NCI-H2227 (cell line): ENCODE results near the gene MAST4.

ENCODE experiments used
- DNase-seq: peaks from one replicate; lab custom pipeline; 2025; ENCODE audit not compliant: unreplicated experiment; lab: John Stamatoyannopoulos, UW

The MAST4 gene

GRCh38 chr5:66947458-66947857 lies 351.3 kb downstream of the MAST4 start:
- DNase-seq: no peak

GRCh38 chr5:66949066-66949465 lies 352.9 kb downstream of the MAST4 start:
- DNase-seq: no peak

GRCh38 chr5:66952153-66952552 lies 356.0 kb downstream of the MAST4 start:
- DNase-seq: no peak

GRCh38 chr5:66956439-66956838 lies 360.2 kb downstream of the MAST4 start:
- DNase-seq: no peak

DNA sequence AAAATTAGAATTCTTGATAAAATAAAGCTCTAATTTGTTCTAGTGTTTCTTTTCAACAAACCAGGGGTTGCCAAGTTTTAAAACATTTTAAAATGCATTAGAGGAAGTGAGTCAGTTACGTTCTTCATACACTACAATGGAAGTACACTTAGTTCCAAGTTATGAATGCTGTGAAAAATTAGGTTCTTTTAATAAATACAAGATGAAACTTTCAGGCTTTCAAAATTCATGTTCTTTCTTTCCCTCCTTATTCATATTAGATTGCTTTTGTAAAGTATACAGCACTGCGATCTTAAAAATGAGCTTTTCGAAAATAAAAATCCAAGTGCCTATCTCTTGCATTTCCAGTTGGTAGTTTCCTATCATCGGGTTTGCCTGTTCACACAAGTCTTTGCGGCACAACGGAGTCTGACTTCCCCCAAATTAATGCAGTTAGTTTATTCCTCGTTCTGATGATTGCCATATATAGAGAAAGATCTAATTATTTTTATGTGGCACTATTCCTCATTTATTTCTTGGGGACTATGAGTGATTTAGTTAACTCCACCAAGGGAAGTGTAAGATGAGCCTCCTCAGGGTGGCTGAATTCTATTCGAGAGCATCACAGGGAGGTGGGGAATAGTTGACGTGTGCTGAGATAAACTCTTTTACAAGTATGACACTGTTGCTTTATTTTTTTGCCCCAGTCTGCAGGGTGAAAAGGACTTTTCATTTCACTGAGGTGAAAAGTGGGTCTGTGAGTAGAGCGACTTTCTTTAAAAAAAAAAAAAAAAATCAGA lies 362.2 kb downstream of the MAST4 start:
- DNase-seq: no peak

DNA sequence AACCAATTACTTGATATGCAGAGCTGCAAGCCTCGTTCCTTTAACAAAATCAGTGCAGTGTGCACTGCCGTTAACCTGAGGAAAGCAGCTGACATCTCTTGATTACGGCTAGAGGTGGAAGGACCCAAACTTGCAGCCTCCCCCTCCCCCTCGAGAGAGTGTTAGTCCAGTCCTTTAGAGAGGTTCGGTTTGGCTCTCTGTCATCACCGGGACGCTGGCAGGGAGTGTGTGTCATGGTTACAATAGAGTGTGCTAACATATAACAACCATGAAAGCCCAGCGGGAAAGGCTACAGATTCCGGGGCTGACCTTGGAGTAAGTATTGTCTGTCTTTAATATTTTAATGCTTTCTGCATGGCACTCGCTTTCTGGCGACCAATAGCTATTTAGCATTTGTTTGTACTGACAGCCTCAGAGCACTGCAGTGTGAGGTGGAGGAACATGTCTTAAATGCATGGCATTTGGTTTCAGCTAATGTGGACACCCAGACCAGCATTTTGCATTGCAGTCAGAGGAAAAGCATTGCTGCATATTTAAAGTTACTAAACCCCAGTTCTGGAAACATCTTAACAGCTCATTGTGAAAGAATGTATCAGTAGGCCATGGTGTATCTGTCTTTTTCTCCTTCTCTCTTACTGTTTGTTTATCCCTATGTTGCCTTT lies 362.9 kb downstream of the MAST4 start:
- peak; percentile 7 for DNase-seq

DNA sequence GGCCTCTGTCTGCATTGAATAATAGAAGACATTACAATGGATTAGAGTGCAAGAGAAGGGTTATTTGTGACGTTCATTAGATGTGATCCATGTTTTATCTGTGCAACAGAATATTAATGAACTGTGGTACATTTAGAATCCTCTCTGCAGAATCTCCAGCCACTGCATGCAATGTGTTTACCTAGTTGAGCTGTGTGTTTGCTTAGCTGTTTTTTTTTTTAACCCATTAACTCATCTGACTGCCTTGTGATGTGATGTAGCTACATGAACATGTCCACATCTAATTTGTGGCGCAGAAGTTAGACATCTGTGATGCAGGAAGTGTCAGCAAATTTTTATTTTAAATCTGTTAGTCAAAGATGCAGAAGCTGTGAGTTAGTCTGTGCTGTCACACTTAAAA lies 363.5 kb downstream of the MAST4 start:
- DNase-seq: no peak

DNA sequence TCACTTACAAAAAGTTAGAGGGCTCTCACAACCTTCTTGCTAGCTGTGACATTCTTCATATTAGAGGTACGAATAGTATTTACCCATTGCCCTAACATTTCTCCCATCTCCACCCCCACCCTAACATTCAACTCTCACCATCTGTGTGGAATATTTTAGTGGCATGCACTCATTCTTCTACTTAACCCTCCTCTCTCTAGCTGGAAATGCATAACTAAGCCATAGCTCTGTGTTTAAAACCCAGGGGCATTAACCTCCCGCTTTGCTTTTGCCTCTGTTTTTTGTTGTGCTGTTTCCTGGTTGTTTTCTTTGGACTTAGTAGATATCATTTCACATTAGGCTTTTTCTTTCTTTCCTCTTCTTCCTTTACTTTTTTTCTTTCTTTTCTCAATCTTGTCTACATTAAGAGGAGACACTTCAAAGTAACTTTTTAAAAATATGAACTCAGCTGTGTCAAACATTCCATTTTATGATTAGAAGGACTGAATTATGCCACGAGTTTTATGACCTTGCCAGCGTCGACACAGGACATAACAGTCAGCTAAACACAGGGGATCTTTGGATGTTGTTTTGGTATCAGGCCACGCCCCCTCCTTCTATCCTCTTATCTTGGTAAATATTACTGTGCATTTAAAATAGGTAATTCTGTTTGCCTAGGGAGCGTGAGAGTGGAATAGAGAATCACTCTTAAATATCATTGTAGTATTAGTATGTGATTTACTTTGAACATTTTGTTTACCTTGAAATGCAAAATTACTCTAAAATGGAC lies 364.4 kb downstream of the MAST4 start:
- no peak for DNase-seq

- DNase-seq: no peak
These were observed 367.4 kb downstream of the MAST4 start for GRCh38 chr5:66963559-66963971.

GRCh38 chr5:66966439-66966838 lies 370.2 kb downstream of the MAST4 start:
- DNase-seq: no peak

DNA sequence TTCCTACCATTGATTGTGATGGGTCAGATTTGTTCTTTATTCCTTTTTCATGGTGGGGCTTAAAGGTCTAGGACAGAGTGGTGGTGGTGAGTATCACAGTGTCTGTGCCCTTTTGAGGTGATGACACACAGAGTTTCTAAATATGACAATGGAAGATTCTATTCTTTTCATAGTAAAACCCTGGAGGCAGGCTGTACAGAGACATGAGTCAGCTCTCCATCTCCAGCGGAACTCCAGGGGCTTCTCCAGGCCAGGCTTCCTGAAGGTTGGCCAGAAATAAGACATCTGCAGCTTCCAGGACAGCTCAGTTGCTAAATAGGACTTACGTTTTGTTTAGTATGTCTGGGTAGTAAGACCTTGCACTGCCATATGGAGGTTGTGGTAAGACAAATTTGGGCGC lies 370.9 kb downstream of the MAST4 start:
- DNase-seq: no peak

GRCh38 chr5:66967826-66968262 lies 371.7 kb downstream of the MAST4 start:
- DNase-seq: no peak

GRCh38 chr5:66969484-66969883 lies 373.3 kb downstream of the MAST4 start:
- DNase-seq: no peak

DNA sequence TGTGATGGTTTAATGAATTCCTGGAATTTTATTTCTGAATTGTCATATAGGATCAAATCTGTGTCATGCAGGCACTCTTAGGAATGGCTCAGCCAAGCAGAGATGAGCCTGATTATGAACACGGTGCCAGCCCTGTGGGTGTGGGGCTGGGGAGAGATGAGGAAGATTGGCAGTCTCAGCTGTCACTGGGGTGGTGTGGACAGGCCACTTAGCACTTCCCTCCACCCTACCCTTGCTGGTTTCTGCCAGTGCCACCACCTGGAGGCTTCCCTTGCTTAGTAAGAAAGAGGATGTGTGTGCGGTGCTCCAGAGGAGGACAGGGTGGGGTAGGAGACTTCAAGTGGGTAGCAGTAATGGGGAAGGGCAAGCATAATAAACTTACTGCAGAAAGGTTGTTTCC lies 373.8 kb downstream of the MAST4 start:
- no peak for DNase-seq

GRCh38 chr5:66972004-66972403 lies 375.8 kb downstream of the MAST4 start:
- DNase-seq: no peak

GRCh38 chr5:66974256-66974655 lies 378.1 kb downstream of the MAST4 start:
- no peak for DNase-seq

DNA sequence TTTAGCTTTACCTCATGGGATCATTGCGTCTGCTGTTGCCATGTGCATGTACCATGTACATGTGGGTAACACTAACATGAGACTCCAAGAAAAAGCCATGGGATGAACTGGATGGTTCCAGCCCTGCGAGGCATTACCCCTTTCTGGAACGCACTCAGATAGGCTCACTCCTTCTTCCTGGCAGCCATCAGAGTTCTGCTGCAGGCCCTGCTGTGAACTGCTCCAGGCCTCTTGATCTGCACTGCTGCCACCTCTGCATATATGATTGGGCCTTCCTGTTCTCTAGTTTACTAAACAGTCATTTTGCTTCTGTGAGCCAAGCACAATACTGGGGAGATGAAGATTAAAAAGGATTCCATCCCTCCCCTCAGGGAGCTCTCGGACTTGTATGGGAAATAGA lies 379.9 kb downstream of the MAST4 start:
- no peak for DNase-seq

- DNase-seq: no peak
These were observed 383.5 kb downstream of the MAST4 start for GRCh38 chr5:66979738-66980137.

GRCh38 chr5:66981266-66982055 lies 385.3 kb downstream of the MAST4 start:
- DNase-seq: no peak

GRCh38 chr5:66982056-66982387 lies 385.8 kb downstream of the MAST4 start:
- DNase-seq: no peak

- no peak for DNase-seq
These were observed 386.3 kb downstream of the MAST4 start for GRCh38 chr5:66982470-66982869.
